GM12874 (cell line): ENCODE data around the gene PAEP.

Source experiments
- TF ChIP-seq, protein P1 (sequence below): IDR thresholded peaks from 2 replicates; pipeline ENCODE4 v1.5.1; 2011; ENCODE audit warnings: low read depth, mild to moderate bottlenecking, control low read depth, low read length, moderate library complexity; ENCODE audit not compliant: insufficient read depth

The PAEP gene

DNA sequence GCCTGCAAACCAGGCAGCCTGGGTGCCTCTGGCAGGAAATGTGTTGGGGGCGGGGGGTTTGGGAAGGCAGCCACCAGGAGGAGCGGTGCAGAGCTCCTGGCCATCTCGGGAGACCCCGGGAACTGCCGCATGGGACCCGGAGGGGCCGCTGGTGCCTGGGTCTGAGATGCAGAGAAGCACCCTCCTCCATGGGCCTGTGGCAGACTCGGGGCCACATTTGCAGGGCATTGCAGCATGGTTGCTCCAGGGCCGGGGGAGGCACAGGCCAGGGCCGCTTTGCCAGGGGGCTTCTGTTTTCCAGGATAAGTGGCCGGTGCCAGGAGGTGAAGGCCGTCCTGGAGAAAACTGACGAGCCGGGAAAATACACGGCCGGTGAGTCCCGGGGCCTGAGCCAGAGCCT lies 38.6 kb upstream of the PAEP start:
- TF ChIP-seq, protein P1, sequence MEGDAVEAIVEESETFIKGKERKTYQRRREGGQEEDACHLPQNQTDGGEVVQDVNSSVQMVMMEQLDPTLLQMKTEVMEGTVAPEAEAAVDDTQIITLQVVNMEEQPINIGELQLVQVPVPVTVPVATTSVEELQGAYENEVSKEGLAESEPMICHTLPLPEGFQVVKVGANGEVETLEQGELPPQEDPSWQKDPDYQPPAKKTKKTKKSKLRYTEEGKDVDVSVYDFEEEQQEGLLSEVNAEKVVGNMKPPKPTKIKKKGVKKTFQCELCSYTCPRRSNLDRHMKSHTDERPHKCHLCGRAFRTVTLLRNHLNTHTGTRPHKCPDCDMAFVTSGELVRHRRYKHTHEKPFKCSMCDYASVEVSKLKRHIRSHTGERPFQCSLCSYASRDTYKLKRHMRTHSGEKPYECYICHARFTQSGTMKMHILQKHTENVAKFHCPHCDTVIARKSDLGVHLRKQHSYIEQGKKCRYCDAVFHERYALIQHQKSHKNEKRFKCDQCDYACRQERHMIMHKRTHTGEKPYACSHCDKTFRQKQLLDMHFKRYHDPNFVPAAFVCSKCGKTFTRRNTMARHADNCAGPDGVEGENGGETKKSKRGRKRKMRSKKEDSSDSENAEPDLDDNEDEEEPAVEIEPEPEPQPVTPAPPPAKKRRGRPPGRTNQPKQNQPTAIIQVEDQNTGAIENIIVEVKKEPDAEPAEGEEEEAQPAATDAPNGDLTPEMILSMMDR: no peak

DNA sequence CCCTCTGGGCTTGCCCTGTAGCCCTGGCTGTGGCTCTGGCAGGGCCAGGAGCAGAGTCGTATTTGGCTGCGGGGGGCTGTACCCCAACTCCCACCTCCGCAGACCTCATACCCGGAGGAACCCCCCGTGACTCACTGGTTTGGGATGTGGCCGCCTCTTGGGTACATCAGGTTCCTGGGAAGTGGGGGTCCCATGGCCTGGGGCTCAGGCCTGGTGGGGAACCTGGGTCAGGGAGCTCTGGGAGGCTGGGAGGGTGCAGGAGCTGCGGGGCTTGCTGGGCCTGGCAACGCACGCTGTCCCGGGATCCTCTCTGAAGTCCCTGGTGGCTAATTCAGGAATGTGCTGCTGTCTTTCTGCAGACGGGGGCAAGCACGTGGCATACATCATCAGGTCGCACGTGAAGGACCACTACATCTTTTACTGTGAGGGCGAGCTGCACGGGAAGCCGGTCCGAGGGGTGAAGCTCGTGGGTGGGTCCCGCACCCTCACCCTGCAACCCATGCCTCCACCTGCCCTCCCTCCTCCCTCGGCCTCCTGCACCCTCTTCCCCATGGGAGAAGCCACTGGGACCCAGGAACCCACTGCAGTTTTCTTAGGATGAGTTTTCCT lies 37.9 kb upstream of the PAEP start:
- TF ChIP-seq, protein P1: no peak

DNA sequence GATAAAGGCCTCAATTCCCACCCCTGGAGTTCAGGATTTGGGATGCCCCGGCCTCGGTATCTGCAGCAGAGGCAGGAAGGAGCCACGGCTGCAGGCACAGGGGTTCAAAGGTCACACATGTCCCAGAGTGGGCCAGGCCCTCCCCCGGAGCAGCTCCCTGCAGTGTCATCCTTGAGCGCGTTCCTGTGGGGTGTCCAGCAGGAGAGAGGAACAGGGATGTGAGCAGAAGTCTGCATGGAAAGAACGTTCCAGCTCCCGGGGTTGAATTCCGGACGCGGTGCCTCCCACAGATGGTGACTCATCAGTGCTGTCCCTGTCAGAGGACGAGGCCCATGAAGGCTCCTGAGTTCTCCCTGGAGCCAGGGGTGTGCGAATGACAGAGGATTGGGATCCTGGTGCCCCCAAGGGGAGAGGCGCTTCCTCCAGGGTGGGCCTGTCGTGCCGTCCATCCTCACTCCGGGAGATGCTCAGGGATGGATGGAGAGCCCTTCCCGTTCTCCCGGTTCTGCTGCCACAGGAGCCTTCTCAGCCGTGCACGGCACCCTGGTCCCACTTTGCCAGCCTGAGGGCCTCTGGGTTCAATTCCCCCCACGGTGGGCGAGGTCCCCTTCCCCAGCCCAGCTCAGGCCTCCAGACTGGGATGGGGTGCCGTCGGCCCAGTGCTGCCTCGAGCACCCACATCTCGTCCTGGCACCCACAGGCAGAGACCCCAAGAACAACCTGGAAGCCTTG lies 37.3 kb upstream of the PAEP start:
- TF ChIP-seq, protein P1: no peak

DNA sequence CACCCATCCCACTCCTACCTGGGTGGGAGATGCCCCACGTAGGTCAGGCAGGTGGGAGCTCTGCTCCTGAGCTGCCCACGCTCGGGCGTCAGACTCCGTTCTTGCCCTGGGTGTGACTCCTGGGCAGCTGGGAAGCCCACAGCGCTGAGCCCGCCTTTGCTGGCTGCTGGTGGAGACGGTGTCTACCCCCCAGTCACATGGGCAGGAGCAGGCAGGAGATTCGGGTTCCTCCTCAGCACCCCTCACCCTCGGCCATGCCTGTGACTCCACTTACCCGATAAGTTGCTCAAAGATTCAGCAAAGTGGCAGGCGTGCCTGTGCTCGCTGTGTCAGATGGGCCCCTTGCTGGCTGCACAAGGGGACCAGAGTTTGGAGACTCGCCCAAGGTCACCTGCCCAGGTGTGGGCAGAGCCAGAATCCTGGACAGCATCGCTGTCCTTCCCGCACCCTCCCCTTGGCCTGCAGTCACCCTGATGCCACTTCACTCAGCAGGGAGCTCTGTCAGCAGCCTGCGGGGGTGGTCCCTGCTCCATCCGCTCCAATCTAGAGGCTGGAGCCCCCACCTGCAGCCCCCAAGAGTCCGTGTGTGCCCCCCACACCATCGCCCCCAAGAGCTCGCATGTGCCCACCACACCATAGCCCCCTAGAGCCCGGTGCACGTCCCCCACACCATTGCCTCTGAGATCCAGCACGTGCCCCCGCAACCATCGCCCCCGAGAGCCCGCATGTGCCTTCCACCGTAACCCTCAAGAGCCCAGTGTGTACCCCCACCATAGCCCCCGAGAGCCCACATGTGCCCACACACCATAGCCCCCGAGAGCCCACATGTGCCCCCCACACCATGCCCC lies 36.1 kb upstream of the PAEP start:
- TF ChIP-seq, protein P1: no peak

DNA sequence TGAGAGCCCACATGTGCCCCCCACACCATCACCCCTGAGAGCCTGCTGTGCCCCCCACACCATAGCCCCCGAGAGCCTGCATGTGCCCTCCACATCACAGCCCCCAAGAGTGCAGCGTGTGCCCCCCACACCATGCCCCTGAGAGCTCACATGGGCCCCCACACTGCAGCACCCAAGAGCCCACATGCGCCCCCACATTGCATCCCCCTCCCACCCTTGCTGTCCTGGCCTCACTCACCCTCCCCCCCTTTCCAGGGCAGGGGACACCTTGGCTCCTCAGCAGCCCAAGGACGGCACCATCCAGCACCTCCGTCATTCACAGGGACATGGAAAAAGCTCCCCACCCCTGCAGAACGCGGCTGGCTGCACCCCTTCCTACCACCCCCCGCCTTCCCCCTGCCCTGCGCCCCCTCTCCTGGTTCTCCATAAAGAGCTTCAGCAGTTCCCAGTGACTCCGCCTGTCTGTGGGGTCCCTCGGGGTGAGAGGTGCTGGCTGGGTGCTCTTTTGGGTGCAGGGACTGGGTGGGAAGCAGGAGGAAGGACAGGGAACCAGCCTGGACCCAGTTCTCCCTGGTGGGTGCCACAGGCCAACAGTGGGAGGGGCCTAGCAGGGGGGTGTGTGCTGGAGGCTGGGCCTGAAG lies 35.3 kb upstream of the PAEP start:
- TF ChIP-seq, protein P1: no peak

DNA sequence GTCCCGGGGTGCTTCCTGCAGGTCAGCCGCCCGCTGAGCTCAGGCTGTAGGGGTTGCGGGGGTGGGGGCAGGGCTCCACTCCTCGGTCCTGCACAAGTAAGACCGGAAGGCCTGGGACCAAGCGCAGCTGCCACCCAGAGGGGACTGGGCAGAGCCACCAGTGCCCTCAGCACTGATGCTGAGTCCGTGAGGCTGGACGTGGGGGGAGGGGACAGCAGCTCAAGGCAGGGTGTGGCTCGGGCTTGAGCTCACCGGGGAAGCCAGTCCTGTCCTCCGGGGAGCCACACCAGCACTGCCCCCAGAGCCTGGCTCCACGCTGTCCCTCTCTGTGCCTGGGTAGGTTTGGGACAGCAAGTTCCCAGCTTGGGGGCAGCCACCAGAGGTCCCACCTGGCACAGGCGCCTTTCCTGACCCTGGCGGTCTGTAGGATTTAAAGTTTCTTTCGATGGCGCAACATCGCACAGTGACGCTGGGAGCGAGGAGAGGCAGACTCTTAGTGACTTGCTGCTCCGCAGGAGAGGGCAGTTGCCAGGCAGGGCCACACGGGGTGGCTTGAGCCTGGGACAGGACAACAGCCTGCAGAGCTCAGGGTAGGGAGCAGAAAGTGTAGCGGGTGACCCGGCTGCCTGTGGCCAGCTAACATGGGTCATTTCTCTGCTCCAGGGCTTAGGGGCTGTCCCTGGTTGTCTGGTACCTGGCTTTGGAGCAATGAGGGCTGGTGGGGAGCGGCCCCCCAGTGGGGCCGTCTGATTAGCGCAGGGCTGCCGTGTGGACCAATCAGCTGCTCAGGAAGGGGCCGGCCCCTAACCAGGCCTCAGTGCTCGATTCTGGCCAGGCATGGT lies 34.6 kb upstream of the PAEP start:
- TF ChIP-seq, protein P1: no peak
